TTC549 (cell line): Measurements from ENCODE around the gene NKAIN4.
"Not testable (repeated sequence)": the region's sequence is repeated elsewhere in the genome, so short reads cannot be mapped to it uniquely, and the experiment has no call there.

Experiments used
- FAIRE-seq: peaks from 2 replicates; lab custom pipeline; 2012; peaks lifted over from hg19 to GRCh38; lab: Jason Lieb, UNC

NKAIN4 gene

GRCh38 chr20:63235399-63235983 is 18.8 kb downstream of the NKAIN4 start, which contains the start of gene BIRC7:
Gene BIRC7 (plus strand): TSS chr20:63235905. CDS start chr20:63236097, 192 bp downstream.
- FAIRE-seq = no peak

- FAIRE-seq = no peak
These were observed 19.4 kb downstream of the NKAIN4 start for GRCh38 chr20:63234693-63235398.

- FAIRE-seq = no peak
These were observed 20.3 kb downstream of the NKAIN4 start for GRCh38 chr20:63233924-63234323.

- no peak for FAIRE-seq
These were observed 21.3 kb downstream of the NKAIN4 start for GRCh38 chr20:63233061-63233344.

- FAIRE-seq = no peak
These were observed 21.8 kb downstream of the NKAIN4 start for GRCh38 chr20:63232235-63233060.

- FAIRE-seq = no peak
These were observed 23.4 kb downstream of the NKAIN4 start for GRCh38 chr20:63230800-63231268.

- FAIRE-seq = no peak
These were observed 25.5 kb downstream of the NKAIN4 start for GRCh38 chr20:63228806-63229205.

- no peak for FAIRE-seq
These were observed 27.0 kb downstream of the NKAIN4 start for GRCh38 chr20:63227260-63227659.

GRCh38 chr20:63226042-63226943 is 28.0 kb downstream of the NKAIN4 start:
- no peak for FAIRE-seq

- FAIRE-seq = no peak
These were observed 29.2 kb downstream of the NKAIN4 start for GRCh38 chr20:63225082-63225454.

- FAIRE-seq = no peak
These were observed 29.7 kb downstream of the NKAIN4 start for GRCh38 chr20:63224412-63225081.

GRCh38 chr20:63223826-63224207 is 30.4 kb downstream of the NKAIN4 start:
- no peak for FAIRE-seq

- no peak for FAIRE-seq
These were observed 31.0 kb downstream of the NKAIN4 start for GRCh38 chr20:63223121-63223825.

- no peak for FAIRE-seq
These were observed 31.7 kb downstream of the NKAIN4 start for GRCh38 chr20:63222541-63222940.

- not testable (repeated sequence) for FAIRE-seq
These were observed 32.7 kb downstream of the NKAIN4 start for GRCh38 chr20:63221400-63222053.

GRCh38 chr20:63220696-63221399 is 33.4 kb downstream of the NKAIN4 start:
- no peak for FAIRE-seq

GRCh38 chr20:63219866-63220521 is 34.3 kb downstream of the NKAIN4 start:
- FAIRE-seq = no peak

- FAIRE-seq = no peak
These were observed 34.8 kb downstream of the NKAIN4 start for GRCh38 chr20:63219447-63219821.

GRCh38 chr20:63218701-63219446 is 35.4 kb downstream of the NKAIN4 start:
- FAIRE-seq = no peak
